Caco-2 (cell line): ENCODE measurements around the gene LHX4. TPM values are rescaled to one million over a fixed set of nuclear protein-coding genes. Genes with fewer than 3 reads are reported as not detected.

ENCODE experiments used
- BruUV-seq: library from RNA; stranded (reverse); fragments of 400-500 nt; replicated peaks from 2 replicates; lab custom pipeline; 2021; lab: Mats Ljungman, UMichigan
- CTCF ChIA-PET: fragments of 300-600 bp; sonication (Branson Sonifier 250); formaldehyde crosslinking; loops from one replicate; lab custom pipeline; 2022; ENCODE audit warnings: antibody characterized with exemption; lab: Charles Lee
- POLR2A ChIA-PET: fragments of 300-600 bp; sonication (Branson Sonifier 250); formaldehyde crosslinking; loops from one replicate; lab custom pipeline; 2022; ENCODE audit warnings: antibody characterized with exemption; lab: Charles Lee
- DNase-seq, 2 experiments: peaks; one replicate each; pipeline versions ENCODE4 v3.0.0 to v3.0.0-alpha.2; 2020 to 2022
- H3K27me3 ChIP-seq: replicated peaks from 2 replicates; pipeline ENCODE4 v1.6.0; 2011; ENCODE audit warnings: low read length; ENCODE audit not compliant: control insufficient read depth, insufficient read depth
- H3K36me3 ChIP-seq: 2 replicates; pipeline ENCODE4 v1.5.1; 2011; ENCODE audit warnings: low read length; ENCODE audit not compliant: control insufficient read depth, insufficient read depth
- H3K4me1 ChIP-seq: fragments of 250-450 bp; sonication (Bioruptor Pico); 2 replicates; pipeline ENCODE4 v1.5.1; 2020; ENCODE audit warnings: mild to moderate bottlenecking
- H3K4me3 ChIP-seq: 2 replicates; pipeline ENCODE4 v1.5.1; 2011; ENCODE audit warnings: low read depth, mild to moderate bottlenecking, control low read depth, low read length
- H3K9me3 ChIP-seq: fragments of 250-450 bp; sonication (Bioruptor Pico); 2 replicates; pipeline ENCODE4 v1.5.1; 2020; ENCODE audit warnings: mild to moderate bottlenecking, moderate library complexity
- H3K27ac Mint-ChIP-seq: one replicate; pipeline ENCODE4 v1.8.0; 2022; ENCODE audit warnings: mixed read lengths; ENCODE audit not compliant: unreplicated experiment
- H3K27me3 Mint-ChIP-seq: one replicate; pipeline ENCODE4 v1.8.0; 2022; ENCODE audit warnings: mixed read lengths; ENCODE audit not compliant: insufficient read depth, unreplicated experiment
- H3K36me3 Mint-ChIP-seq: one replicate; pipeline ENCODE4 v1.8.0; 2022; ENCODE audit warnings: mild to moderate bottlenecking, mixed read lengths; ENCODE audit not compliant: insufficient read depth, unreplicated experiment
- H3K4me1 Mint-ChIP-seq: one replicate; pipeline ENCODE4 v1.8.0; 2022; ENCODE audit warnings: low read depth, mixed read lengths; ENCODE audit not compliant: unreplicated experiment
- H3K4me3 Mint-ChIP-seq: one replicate; pipeline ENCODE4 v1.8.0; 2022; ENCODE audit warnings: mild to moderate bottlenecking, moderate library complexity, mixed read lengths; ENCODE audit not compliant: unreplicated experiment
- H3K9me3 Mint-ChIP-seq: one replicate; pipeline ENCODE4 v1.8.0; 2022; ENCODE audit warnings: mixed read lengths; ENCODE audit not compliant: unreplicated experiment
- intact Hi-C: fragments of 100-400 bp; cut with micrococcal nuclease; formaldehyde crosslinking; loops from one replicate; pipeline ENCODE4 v1.10.0; 2022; ENCODE audit not compliant: unreplicated experiment
- total RNA-seq: library from RNA; stranded (reverse); gene quantifications from 2 replicates; pipeline ENCODE4 v1.2.3, GENCODE V29; 2022
- TF ChIP-seq, protein P1 (sequence below), 2 experiments: fragments of 200-600 bp in 1 of 2; IDR thresholded peaks; 1 replicate in 1 of 2; 2 replicates in 1 of 2; pipeline versions ENCODE4 v1.5.1 to v1.8.0; 2011 to 2022; ENCODE audit warnings: antibody characterized with exemption in 1 of 2, control low read depth in 1 of 2, inconsistent platforms in 1 of 2, low read depth in 1 of 2, low read length in 1 of 2, mild to moderate bottlenecking in 1 of 2, moderate library complexity in 1 of 2; ENCODE audit not compliant: insufficient read depth in 1 of 2, severe bottlenecking in 1 of 2, unreplicated experiment in 1 of 2

LHX4 gene
- total RNA-seq, 1 experiment from 2014 or later: 0.16 TPM

DNA sequence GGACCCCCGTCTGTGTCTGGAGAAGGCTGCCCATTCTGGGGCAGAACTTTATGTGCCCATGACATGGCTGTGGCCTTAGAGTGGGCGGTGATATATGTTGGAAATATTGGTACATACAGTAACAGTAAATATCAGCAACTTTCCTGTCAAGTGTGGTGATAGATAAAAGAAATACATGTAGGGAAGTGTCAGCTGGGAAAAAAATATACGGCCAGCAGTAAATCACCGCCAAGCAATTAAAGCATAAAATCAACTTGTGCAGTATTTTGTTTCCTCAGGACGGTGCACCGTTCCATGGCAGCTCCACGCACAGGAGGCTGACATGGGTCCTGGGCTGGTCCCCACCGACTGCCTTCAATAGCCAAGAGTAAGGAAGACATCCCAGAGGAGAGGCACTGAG is 27.4 kb downstream of the LHX4 start:
- no peak overlapping the region for H3K4me3 Mint-ChIP-seq
- BruUV-seq: no TSS peak
- no peaks in the 10 kb centered on the region for H3K36me3 Mint-ChIP-seq
- no peak overlapping the region for H3K27ac Mint-ChIP-seq
- no peak for DNase-seq
- H3K9me3 Mint-ChIP-seq: no peaks in the 10 kb centered on the region
- no peaks in the 10 kb centered on the region for H3K27me3 Mint-ChIP-seq
- H3K4me1 Mint-ChIP-seq: no peaks in the 10 kb centered on the region
- no peaks in the 10 kb centered on the region for H3K36me3 ChIP-seq
- intact Hi-C loops: no loop called here
- CTCF ChIA-PET: no interaction called here
- no peaks in the 10 kb centered on the region for H3K27me3 ChIP-seq
- POLR2A ChIA-PET: no interaction called here
- TF ChIP-seq, protein P1, sequence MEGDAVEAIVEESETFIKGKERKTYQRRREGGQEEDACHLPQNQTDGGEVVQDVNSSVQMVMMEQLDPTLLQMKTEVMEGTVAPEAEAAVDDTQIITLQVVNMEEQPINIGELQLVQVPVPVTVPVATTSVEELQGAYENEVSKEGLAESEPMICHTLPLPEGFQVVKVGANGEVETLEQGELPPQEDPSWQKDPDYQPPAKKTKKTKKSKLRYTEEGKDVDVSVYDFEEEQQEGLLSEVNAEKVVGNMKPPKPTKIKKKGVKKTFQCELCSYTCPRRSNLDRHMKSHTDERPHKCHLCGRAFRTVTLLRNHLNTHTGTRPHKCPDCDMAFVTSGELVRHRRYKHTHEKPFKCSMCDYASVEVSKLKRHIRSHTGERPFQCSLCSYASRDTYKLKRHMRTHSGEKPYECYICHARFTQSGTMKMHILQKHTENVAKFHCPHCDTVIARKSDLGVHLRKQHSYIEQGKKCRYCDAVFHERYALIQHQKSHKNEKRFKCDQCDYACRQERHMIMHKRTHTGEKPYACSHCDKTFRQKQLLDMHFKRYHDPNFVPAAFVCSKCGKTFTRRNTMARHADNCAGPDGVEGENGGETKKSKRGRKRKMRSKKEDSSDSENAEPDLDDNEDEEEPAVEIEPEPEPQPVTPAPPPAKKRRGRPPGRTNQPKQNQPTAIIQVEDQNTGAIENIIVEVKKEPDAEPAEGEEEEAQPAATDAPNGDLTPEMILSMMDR (IDR thresholded peaks at IDR 0.05; ENCODE audit: insufficient read depth in 1 of 2, low read depth in 1 of 2, low read length in 1 of 2, severe bottlenecking in 1 of 2, unreplicated experiment in 1 of 2): no peak
- H3K4me3 ChIP-seq: no peak overlapping the region
- no peaks in the 10 kb centered on the region for H3K4me1 ChIP-seq
- no peaks in the 10 kb centered on the region for H3K9me3 ChIP-seq

DNA sequence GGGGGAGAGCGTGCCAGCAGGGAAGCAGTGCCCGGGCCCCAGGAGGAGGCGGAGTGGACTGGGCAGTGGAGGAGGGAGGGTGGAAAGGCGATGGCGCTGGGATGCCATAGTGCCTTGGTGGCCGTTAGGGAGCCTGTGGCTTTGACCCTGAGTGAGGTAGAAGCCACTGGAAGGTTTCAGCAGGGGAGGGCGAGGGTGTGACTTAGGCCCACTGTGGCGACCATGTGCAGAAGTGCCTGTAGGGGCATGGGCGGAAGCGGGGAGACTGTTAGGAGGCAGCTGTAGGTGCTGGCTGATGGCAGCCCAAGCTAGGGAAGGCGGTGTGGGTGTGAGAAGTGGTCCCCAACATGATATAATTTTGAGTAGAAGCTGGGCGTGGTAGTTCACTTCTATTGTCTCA is 28.2 kb downstream of the LHX4 start:
- no TSS peak for BruUV-seq
- Mint-ChIP-seq H3K4me3 (no peak overlapping the region), H3K27ac (no peak overlapping the region), H3K36me3 (no peaks in the 10 kb centered on the region), H3K9me3 (no peaks in the 10 kb centered on the region), H3K4me1 (no peaks in the 10 kb centered on the region), H3K27me3 (no peaks in the 10 kb centered on the region)
- no peaks in the 10 kb centered on the region for H3K4me1 ChIP-seq
- H3K36me3 ChIP-seq: no peaks in the 10 kb centered on the region
- no peaks in the 10 kb centered on the region for H3K27me3 ChIP-seq
- intact Hi-C loops: no loop called here
- POLR2A ChIA-PET: no interaction called here
- TF ChIP-seq, protein P1 (IDR thresholded peaks at IDR 0.05; ENCODE audit: insufficient read depth in 1 of 2, low read depth in 1 of 2, low read length in 1 of 2, severe bottlenecking in 1 of 2, unreplicated experiment in 1 of 2): no peak
- no peak overlapping the region for H3K4me3 ChIP-seq
- CTCF ChIA-PET: no interaction called here
- no peak for DNase-seq
- no peaks in the 10 kb centered on the region for H3K9me3 ChIP-seq

DNA sequence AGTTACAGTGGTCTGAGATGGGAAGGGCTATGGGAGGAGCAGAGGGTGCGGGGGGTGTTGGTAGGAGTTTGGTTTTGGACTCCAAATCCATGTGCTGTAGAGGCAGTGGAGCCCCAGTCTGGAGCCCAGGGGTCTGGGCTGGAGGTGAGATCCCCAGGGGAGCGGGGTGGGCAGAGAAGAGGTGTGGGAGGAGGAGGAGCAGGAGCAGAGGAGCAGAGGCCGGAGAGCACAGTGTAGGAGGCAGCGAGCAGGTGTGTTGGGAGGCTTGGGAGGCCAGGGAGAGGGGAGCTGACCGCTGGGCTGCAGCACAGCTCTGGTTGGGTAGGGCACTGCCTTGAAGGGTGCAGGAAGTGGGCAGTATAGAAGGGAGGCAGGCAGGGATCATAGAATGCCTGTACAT is 28.9 kb downstream of the LHX4 start:
- no peak for DNase-seq
- ChIA-PET POLR2A (no interaction called here), CTCF (interaction anchor here (1.2 kb wide), 1 partner anchor 71 kb away, joined by 4 read pairs; no protein-coding TSS in a partner anchor)
- Histone ChIP-seq H3K9me3 (no peaks in the 10 kb centered on the region), H3K36me3 (no peaks in the 10 kb centered on the region), H3K27me3 (no peaks in the 10 kb centered on the region), H3K4me1 (no peaks in the 10 kb centered on the region), H3K4me3 (no peak overlapping the region)
- no TSS peak for BruUV-seq
- Mint-ChIP-seq H3K27ac (no peak overlapping the region), H3K9me3 (no peaks in the 10 kb centered on the region), H3K4me3 (no peak overlapping the region), H3K36me3 (no peaks in the 10 kb centered on the region), H3K27me3 (no peaks in the 10 kb centered on the region), H3K4me1 (no peaks in the 10 kb centered on the region)
- TF ChIP-seq, protein P1 (IDR thresholded peaks at IDR 0.05; ENCODE audit: insufficient read depth in 1 of 2, low read depth in 1 of 2, low read length in 1 of 2, severe bottlenecking in 1 of 2, unreplicated experiment in 1 of 2): no peak
- intact Hi-C loops: no loop called here
